Stimulated activated effector memory CD8-positive, alpha-beta T cell treated with anti-CD3 and anti-CD28 coated beads, Interleukin-12 subunit alpha, Interleukin-12 subunit beta, amount 100 ng/mL, for 72 hours (primary cell): ENCODE results near the gene PTPN11.

Source experiments
- ATAC-seq: fragments of 150-1000 bp; cut with Tn5 transposase; 2 replicates; pipeline ENCODE4 v1.10.0; 2021
- DNase-seq, 2 donors: peaks; one replicate each; pipeline ENCODE4 v3.0.0; 2021 to 2022; ENCODE audit warnings: low spot score in 2 of 2
- H3K27ac Mint-ChIP-seq: one replicate; pipeline ENCODE4 v1.8.0; 2022; ENCODE audit warnings: mild to moderate bottlenecking, mixed read lengths
- H3K36me3 Mint-ChIP-seq: one replicate; pipeline ENCODE4 v1.8.0; 2022; ENCODE audit warnings: mild to moderate bottlenecking, mixed read lengths
- H3K4me1 Mint-ChIP-seq: one replicate; pipeline ENCODE4 v1.8.0; 2022; ENCODE audit warnings: mixed read lengths
- H3K4me3 Mint-ChIP-seq: one replicate; pipeline ENCODE4 v1.8.0; 2022; ENCODE audit warnings: mild to moderate bottlenecking, mixed read lengths
- H3K9me3 Mint-ChIP-seq: one replicate; pipeline ENCODE4 v1.8.0; 2022; ENCODE audit warnings: mixed read lengths

Gene PTPN11

GRCh38 chr12:112557951-112558630, 139.3 kb downstream of the PTPN11 start:
- DNase-seq, result no peak
- no peaks in the 10 kb centered on the region for H3K4me1 Mint-ChIP-seq
- H3K9me3 Mint-ChIP-seq, result peaks cover 4% of the 10 kb centered on the region

More at GRCh38 chr12:112557951-112558630, 139.3 kb downstream of the PTPN11 start:
- no peak for ATAC-seq
- Mint-ChIP-seq H3K4me3 (no peak overlapping the region), H3K36me3 (no peaks in the 10 kb centered on the region), H3K27ac (no peak overlapping the region)
